Sciatic nerve (tissue), 2 donors: ENCODE measurements around the gene RGPD3. TPM values are rescaled to one million over a fixed set of nuclear protein-coding genes. Genes with fewer than 3 reads are reported as not detected.
A peak's percentile ranks its signal among the peaks of the same experiment; 100 is the strongest.
"Not testable (repeated sequence)": the region's sequence is repeated elsewhere in the genome, so short reads cannot be mapped to it uniquely, and the experiment has no call there.

Experiments used
- ATAC-seq: fragments of 200-7000 bp; cut with Tn5 transposase; one replicate; pipeline ENCODE4 v1.9.1; 2020; ENCODE audit warnings: mild to moderate bottlenecking, moderate library complexity
- DNase-seq: peaks from one replicate; pipeline ENCODE4 v3.0.0-alpha.2; 2020; ENCODE audit warnings: low spot score
- intact Hi-C: fragments of 100-400 bp; cut with DNase I; formaldehyde crosslinking; loops from one replicate; pipeline ENCODE4 v1.14.2; 2022
- total RNA-seq: library from RNA; stranded (reverse); fragmentation: NEBNext Ultra II Directional; extraction: Animal tissue kit (Norgen Biotek cat#: 25700); gene quantifications from one replicate; pipeline ENCODE4 v1.2.1, GENCODE V29; 2021
- donor health status: DM: no; HTN: no; CAD: no.
- donor health status: DM: no; HTN: no; CAD: no.

Gene RGPD3
- total RNA-seq, 1 donor from 2014 or later = 0.22 TPM

GRCh38 chr2:106487386-106488191 lies 19.4 kb upstream of the RGPD3 start:
- ATAC-seq, DNase-seq, intact Hi-C loops: not testable (repeated sequence)

DNA sequence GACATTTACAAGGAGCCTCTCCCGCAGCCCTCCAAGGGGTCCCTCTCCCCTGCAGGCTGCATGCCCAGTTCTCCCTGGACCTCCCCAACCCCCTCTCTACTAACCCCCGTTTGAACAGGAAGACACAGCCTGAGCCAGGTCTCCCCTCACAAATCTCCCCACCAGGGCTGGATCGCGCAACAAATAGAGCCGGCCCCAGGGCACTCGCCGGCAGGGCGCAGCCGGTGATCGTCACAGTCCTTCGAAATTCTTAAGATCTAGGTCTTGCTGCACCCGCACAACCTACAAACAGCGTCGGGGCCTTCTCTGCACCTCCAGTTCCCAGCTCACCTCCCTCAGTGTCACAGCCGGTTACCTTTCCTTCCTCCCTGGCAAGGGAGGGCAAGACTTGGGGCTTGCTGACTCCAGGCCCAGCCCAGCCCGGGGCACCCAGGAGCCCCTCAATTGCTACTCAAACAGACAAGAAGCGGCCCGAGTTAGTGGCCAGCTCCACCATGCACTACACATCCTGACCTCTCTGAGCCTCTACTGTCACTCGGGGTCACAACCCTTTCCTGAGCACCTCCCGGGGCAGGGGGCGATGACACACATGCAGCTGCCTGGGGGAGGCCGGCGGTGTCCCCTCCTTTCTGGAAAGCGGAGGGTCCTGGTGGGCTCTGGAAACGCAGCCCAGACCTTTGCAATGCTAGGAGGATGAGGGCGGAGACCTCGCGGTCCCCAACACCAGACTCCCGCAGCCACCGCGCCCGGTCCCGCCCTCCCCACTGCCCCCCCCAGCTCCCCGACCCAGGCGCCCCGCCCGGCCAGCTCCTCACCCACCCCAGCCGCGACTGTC lies 18.6 kb upstream of the RGPD3 start, which contains the start of gene CD8B2:
CD8B2 (plus strand) TSS at position 814 of the 835 bp plus-strand sequence. CDS start 63 bp downstream, outside the sequence.
- intact Hi-C loops, DNase-seq: not testable (repeated sequence)
- ATAC-seq = peak; percentile 22

GRCh38 chr2:106479563-106479962 lies 11.3 kb upstream of the RGPD3 start:
- ATAC-seq, DNase-seq, intact Hi-C loops: not testable (repeated sequence)

DNA sequence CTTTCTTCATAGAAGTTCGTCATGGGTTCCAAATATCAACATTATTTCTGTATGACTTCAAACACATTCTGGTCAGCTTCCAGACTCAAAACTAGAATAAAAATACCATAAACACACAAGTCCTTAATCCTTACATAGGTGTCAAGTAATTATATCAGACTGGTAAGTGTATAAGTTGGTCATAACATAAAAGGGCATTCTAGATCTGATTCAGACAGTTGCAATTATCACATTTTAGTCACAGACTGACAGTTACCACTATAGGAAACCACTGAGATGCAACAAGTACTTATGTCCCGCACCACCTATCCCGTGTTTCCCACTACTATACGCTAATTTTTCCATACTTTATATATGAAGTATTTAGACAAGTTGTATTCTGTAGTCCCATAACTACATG lies 9.4 kb upstream of the RGPD3 start:
- ATAC-seq, DNase-seq, intact Hi-C loops: not testable (repeated sequence)

DNA sequence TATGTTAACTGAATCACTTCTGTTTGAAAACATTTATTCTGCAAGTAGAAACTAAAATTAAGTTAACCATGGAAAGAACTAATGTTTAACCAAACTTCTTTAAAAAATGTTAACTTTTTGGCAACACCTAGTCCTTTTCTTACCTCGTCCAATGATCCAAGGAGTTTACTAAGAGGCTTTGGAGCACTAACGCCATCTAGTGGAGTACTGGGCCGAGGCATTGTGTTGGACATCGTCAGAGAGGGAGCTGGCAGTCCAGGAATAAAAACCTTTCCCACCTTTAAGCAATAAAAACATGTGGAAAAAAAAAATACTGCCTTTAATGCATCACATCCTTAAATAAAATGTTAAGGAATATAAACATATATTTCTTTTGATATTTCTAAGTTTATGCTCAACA lies 2.4 kb upstream of the RGPD3 start:
- ATAC-seq, intact Hi-C loops: not testable (repeated sequence)
- DNase-seq = peak; percentile 72

- DNase-seq, ATAC-seq, intact Hi-C loops: not testable (repeated sequence)
Observed at GRCh38 chr2:106467516-106467915, 697 bp downstream of the RGPD3 start.

- not testable (repeated sequence) for DNase-seq
Observed at GRCh38 chr2:106461882-106462281, 6.3 kb downstream of the RGPD3 start.

GRCh38 chr2:106390680-106391079 lies 77.5 kb downstream of the RGPD3 start:
- DNase-seq, ATAC-seq, intact Hi-C loops: not testable (repeated sequence)

More at GRCh38 chr2:106461882-106462281, 6.3 kb downstream of the RGPD3 start:
- ATAC-seq, intact Hi-C loops: not testable (repeated sequence)

GRCh38 chr2:106388814-106389410 lies 79.3 kb downstream of the RGPD3 start:
- intact Hi-C loops, ATAC-seq, DNase-seq: not testable (repeated sequence)

DNA sequence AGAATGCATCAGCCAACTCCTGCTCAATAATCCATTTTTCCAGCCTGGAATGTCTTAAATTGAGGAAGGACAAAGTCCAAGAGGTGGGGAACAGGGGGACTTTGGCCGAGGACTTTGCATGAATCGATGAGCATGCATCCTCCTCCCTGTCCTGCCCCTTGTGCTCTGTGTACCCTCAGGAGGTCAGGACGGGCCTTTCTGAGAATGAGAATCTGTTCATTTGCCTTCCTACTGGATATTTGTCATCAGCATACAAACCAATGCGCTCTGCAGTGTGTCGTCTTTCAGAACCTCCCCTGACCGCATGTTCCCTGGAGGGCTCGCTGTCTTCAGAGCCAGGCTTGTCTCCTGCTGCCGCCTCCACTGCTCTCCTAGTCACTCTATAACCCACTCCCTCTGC lies 83.7 kb downstream of the RGPD3 start:
- DNase-seq, ATAC-seq, intact Hi-C loops: not testable (repeated sequence)

DNA sequence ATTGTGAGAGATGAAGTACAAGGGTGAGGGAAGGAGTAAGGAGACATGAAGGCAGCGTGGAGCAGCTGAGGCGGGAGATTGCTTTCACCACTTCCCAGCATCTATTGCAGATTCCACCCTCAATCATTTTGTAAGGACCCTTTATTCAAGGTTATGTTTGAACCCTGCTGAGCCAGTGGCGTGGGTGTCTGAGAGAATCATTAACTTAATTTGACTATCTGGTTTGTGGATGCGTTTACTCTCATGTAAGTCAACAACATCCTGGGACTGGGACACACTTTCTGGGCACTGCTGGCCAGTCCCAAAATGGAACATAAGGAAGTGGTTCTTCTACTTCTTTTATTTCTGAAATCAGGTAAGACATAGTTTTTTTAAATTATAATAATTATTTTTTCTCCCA lies 86.3 kb downstream of the RGPD3 start:
- DNase-seq, ATAC-seq, intact Hi-C loops: not testable (repeated sequence)

DNA sequence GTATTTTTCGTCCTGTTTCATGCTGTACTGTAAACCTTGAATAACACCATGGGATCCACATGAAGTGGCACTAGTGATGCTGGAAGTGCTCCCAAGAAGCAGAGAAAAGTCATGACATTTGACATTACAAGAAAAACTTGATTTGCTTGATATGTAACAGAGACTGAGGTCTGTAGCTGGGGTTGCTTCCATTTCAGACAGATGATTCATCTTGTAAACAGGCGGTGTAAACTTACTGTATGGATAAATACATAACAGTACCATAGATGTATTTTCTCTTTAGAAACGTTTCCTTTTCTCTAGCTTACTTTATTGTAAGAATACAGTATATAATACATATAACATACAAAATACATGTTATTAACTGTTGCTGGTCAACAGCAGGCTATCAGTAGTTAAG lies 88.6 kb downstream of the RGPD3 start:
- ATAC-seq, DNase-seq, intact Hi-C loops: not testable (repeated sequence)

DNA sequence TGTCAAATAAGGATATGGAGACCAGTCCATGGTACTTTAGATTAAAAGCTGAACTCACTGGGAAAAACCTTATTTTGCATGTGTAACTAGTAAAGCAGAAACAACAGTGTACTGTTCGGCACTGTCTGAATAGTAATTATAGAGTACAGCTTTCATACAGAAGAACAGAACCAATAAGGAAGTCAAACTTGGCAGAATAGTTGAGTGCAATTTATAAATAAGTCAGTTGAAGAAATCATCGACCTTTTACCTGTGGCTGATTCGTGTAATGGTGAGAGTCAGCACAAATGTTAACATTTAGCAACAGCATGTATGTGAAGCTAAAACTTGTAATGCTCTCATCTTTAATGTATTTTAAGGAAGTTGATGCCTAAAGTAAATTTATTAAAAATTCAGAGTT lies 99.0 kb downstream of the RGPD3 start:
- intact Hi-C loops, ATAC-seq, DNase-seq: not testable (repeated sequence)

GRCh38 chr2:106366204-106366885 lies 101.9 kb downstream of the RGPD3 start:
- intact Hi-C loops = no loop called here
- DNase-seq (no peak), ATAC-seq (no peak)

DNA sequence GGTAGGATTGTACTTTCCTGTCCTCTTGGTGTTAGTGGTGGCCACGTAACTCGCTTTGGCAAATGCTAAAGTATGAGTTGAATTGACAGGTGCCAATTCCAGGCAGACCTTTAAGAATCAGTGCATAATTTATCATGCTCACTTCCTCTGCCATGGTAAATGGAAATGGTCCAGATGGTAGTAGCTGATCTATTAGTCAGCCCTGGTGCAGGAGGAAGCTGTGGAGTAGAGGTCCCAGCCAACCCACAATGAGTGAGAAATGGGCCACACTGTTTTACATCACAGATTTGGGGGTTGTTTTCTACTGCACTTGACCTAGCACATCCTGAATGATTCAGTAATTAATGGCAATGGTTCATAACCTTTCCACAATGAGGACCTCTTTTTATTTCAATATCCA lies 104.4 kb downstream of the RGPD3 start:
- intact Hi-C loops = no loop called here
- ATAC-seq (no peak), DNase-seq (no peak)

DNA sequence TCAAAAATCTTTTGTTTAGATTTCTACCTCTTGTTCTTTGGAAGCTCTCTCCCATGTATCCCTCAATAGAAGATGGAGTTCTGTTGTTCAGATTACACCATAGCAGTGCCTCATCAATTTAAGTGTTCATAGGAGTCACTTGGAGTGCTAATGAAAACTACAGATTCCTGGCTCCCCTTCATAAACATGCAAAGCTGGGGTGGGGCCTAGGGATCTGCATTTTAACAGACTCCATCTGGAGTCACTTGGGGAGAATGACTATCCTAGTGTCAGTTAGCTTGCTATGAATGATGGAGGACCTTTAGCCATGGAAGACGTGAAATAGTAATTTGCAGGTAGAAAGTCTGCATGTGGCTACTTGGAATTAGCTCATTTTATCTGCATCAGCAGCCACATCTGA lies 105.4 kb downstream of the RGPD3 start:
- intact Hi-C loops = no loop called here
- ATAC-seq (no peak), DNase-seq (no peak)

GRCh38 chr2:106359512-106359911 lies 108.7 kb downstream of the RGPD3 start:
- ATAC-seq = no peak
- intact Hi-C loops = no loop called here
- no peak for DNase-seq

DNA sequence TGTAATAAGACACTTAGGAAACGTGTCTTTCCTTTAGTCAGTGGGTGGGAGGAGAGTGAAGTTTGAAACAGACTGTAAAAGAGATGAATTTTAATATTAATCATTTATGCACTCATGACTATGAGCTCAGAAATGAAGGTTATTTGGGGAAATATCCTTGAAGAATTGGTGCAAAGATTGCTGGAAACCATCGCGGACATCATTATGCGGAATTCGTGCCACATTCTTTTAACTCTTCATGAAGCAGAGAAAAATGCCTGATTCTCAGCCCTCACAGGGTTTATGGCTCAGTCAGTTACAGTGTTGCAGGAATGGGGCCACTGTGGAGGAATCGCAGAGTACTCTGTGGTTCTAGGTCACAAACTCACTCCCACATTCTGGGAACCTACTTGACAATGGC lies 109.7 kb downstream of the RGPD3 start:
- intact Hi-C loops = no loop called here
- no peak for ATAC-seq
- no peak for DNase-seq

DNA sequence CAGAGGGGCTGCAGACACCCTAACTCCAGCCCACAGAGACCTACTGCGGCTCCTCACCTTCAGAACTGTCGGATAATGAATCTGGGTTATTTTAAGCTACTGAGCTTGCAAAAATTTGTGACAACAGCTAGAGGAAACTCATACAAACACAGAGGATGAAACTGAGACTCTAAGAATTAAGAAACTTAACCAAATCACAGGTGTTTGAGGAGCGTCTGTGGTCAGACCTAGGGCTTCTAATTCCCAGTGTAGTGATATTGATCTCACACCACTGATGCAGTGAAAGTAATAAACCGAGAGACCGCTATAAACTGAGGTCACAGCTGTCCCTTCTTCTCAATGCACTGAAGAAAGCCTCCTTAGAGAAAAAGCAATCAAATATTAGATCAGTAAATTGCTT lies 110.1 kb downstream of the RGPD3 start:
- DNase-seq = no peak
- ATAC-seq = no peak
- intact Hi-C loops = no loop called here
